GM12878 (cell line): Measurements from ENCODE around the gene ZNF124. TPM values are rescaled to one million over a fixed set of nuclear protein-coding genes. Genes with fewer than 3 reads are reported as not detected.

Experiments
- ATAC-seq: fragments of 200-7000 bp; cut with Tn5 transposase; 3 replicates; pipeline ENCODE4 v1.9.1; 2020; ENCODE audit warnings: mild to moderate bottlenecking, moderate library complexity
- BruUV-seq: library from RNA; stranded (reverse); fragments of 400-500 nt; replicated peaks from 2 replicates; lab custom pipeline; 2021; lab: Mats Ljungman, UMichigan
- CTCF ChIA-PET: fragments of 300-600 bp; sonication (Branson Sonifier 250); formaldehyde crosslinking; extraction: SDS; loops from one replicate; lab custom pipeline; 2021; ENCODE audit warnings: inconsistent platforms; lab: Yijun Ruan, JAX
- POLR2A ChIA-PET: fragments of 350-600 bp; formaldehyde crosslinking; extraction: SDS; loops from one replicate; lab custom pipeline; 2021; ENCODE audit warnings: inconsistent platforms; lab: Charles Lee
- RAD21 ChIA-PET: fragments of 300-600 bp; sonication (Branson Sonifier 250); formaldehyde crosslinking; loops from one replicate; lab custom pipeline; 2023; ENCODE audit warnings: antibody characterized with exemption; ENCODE audit not compliant: unreplicated experiment; lab: Charles Lee
- SMC1A ChIA-PET: fragments of 300-600 bp; sonication (Branson Sonifier 250); formaldehyde crosslinking; loops from one replicate; lab custom pipeline; 2023; ENCODE audit not compliant: unreplicated experiment, uncharacterized antibody; lab: Charles Lee
- DNase-seq: peaks from one replicate; pipeline ENCODE4 v3.0.0-alpha.2; 2011; ENCODE audit warnings: low read depth, low spot score
- FAIRE-seq: peaks from 3 replicates; lab custom pipeline; 2011; peaks lifted over from hg19 to GRCh38; lab: Jason Lieb, UNC
- H2AFZ ChIP-seq: 2 replicates; pipeline ENCODE4 v1.6.0; 2011; ENCODE audit warnings: low read depth, low read length, control low read depth; ENCODE audit not compliant: control insufficient read depth
- H3K27ac ChIP-seq: 2 replicates; pipeline ENCODE4 v1.5.1; 2011; ENCODE audit warnings: control low read depth; ENCODE audit not compliant: control insufficient read depth, insufficient read depth
- H3K27me3 ChIP-seq, 2 experiments: replicated peaks in 1 of 2; 2 replicates each; pipeline versions ENCODE4 v1.6.0 to v1.6.1; 2011; ENCODE audit warnings: low read length in 1 of 2; ENCODE audit not compliant: control insufficient read depth in 2 of 2, insufficient read depth in 2 of 2
- H3K36me3 ChIP-seq, 2 experiments: 2 replicates each; pipeline ENCODE4 v1.5.1; 2011; ENCODE audit warnings: low read length in 1 of 2; ENCODE audit not compliant: control insufficient read depth in 2 of 2, insufficient read depth in 2 of 2
- H3K4me1 ChIP-seq: 2 replicates; pipeline ENCODE4 v1.6.1; 2011; ENCODE audit warnings: mild to moderate bottlenecking, low read length, moderate library complexity, mixed read lengths; ENCODE audit not compliant: control insufficient read depth, insufficient read depth
- H3K4me2 ChIP-seq: 2 replicates; pipeline ENCODE4 v1.6.0; 2011; ENCODE audit warnings: control low read depth; ENCODE audit not compliant: control insufficient read depth, insufficient read depth
- H3K4me3 ChIP-seq: fragments of 200-600 bp; sonication (generic); 2 replicates; pipeline ENCODE4 v1.5.1; 2016
- H3K79me2 ChIP-seq: 2 replicates; pipeline ENCODE4 v1.6.0; 2011; ENCODE audit warnings: low read length; ENCODE audit not compliant: control insufficient read depth, insufficient read depth
- H3K9ac ChIP-seq: 2 replicates; pipeline ENCODE4 v1.8.0; 2011; ENCODE audit warnings: low read length, control low read depth, mixed read lengths; ENCODE audit not compliant: control insufficient read depth, insufficient read depth
- H3K9me3 ChIP-seq: replicated peaks from 3 replicates; pipeline ENCODE4 v1.5.1; 2011; ENCODE audit warnings: mild to moderate bottlenecking, low read length; ENCODE audit not compliant: control insufficient read depth, insufficient read depth
- H4K20me1 ChIP-seq: 2 replicates; pipeline ENCODE4 v1.6.0; 2011; ENCODE audit not compliant: control insufficient read depth, insufficient read depth
- CTCF ChIP-seq, 3 experiments: IDR thresholded peaks in 2 of 3; conservative IDR thresholded peaks in 1 of 3; 2 replicates each; pipeline ENCODE4 v1.5.1; 2011; ENCODE audit warnings: low read depth in 3 of 3, low read length in 3 of 3, mild to moderate bottlenecking in 3 of 3, control low read depth in 2 of 3, moderate library complexity in 2 of 3, inconsistent platforms in 1 of 3, mixed read lengths in 1 of 3; ENCODE audit not compliant: control insufficient read depth in 2 of 3, insufficient read depth in 1 of 3; ENCODE audit errors: extremely low read depth in 1 of 3
- E4F1 ChIP-seq: fragments of 450-650 bp; IDR thresholded peaks from 2 replicates; pipeline ENCODE4 v1.6.1; 2018; ENCODE audit warnings: borderline replicate concordance, mild to moderate bottlenecking; ENCODE audit not compliant: partially characterized antibody
- FOXM1 ChIP-seq: IDR thresholded peaks from 2 replicates; pipeline ENCODE4 v1.6.1; 2012; ENCODE audit warnings: low read depth, mild to moderate bottlenecking, inconsistent platforms, low read length, moderate library complexity
- IRF3 ChIP-seq: fragments of 450-650 bp; IDR thresholded peaks from 2 replicates; pipeline ENCODE4 v1.6.1; 2014; ENCODE audit warnings: mild to moderate bottlenecking
- MYC ChIP-seq: IDR thresholded peaks from 2 replicates; pipeline ENCODE4 v1.6.1; 2011; ENCODE audit warnings: mild to moderate bottlenecking, low read length, moderate library complexity, inconsistent platforms; ENCODE audit not compliant: insufficient read depth, insufficient replicate concordance, insufficient read length, severe bottlenecking
- PRDM15 ChIP-seq: fragments of 450-650 bp; formaldehyde crosslinking; IDR thresholded peaks from 2 replicates; pipeline ENCODE4 v1.4.0; 2020; ENCODE audit warnings: mild to moderate bottlenecking, moderate library complexity
- RAD21 ChIP-seq: IDR thresholded peaks from 2 replicates; pipeline ENCODE4 v1.6.1; 2011; ENCODE audit warnings: mild to moderate bottlenecking, low read depth, low read length, moderate library complexity; ENCODE audit not compliant: insufficient read depth
- TARDBP ChIP-seq: IDR thresholded peaks from 2 replicates; pipeline ENCODE4 v1.6.1; 2016; ENCODE audit warnings: borderline replicate concordance
- WGBS: methylation state at CpG from one replicate; pipeline ENCODE4 v1.1.6; 2016; ENCODE audit warnings: low lambda C conversion rate; ENCODE audit not compliant: insufficient replicate concordance, insufficient coverage; ENCODE audit errors: missing lambda C conversion rate; 5-methylcytosine and 5-hydroxymethylcytosine counted together
- in situ Hi-C: fragments of 300-500 bp; cut with MboI; formaldehyde crosslinking; loops from 9 replicates; pipeline ENCODE4 v1.14.3; 2018; ENCODE audit warnings: mixed read lengths
- intact Hi-C: fragments of 100-400 bp; cut with micrococcal nuclease; formaldehyde crosslinking; loops from one replicate; pipeline ENCODE4 v1.14.2; 2022; ENCODE audit not compliant: unreplicated experiment
- polyA plus RNA-seq, 11 experiments: library from polyadenylated mRNA; depleted of rRNA in 4 of 11; unstranded in 6 of 11; stranded (reverse) in 5 of 11; fragments of >200 nt; fragmentation: Nextera tagmentation in 4 of 11; fragmentation: Illumina TruSeq in 1 of 11; extraction: Ambion mirVana in 4 of 11; extraction: Trizol in 1 of 11; gene quantifications; 1 replicate in 1 of 11; 2 replicates in 10 of 11; pipeline versions ENCODE4 v1.2.1 to v1.2.3, GENCODE V29; 2011 to 2016; ENCODE audit warnings: inconsistent platforms in 2 of 11, missing spikeins in 2 of 11, low read depth in 1 of 11
- total RNA-seq, 4 experiments: library from RNA; depleted of rRNA in 3 of 4; stranded (reverse); fragments of >200 nt in 3 of 4; fragmentation: Illumina TruSeq in 1 of 4; extraction: Trizol in 1 of 4; gene quantifications; 2 replicates each; pipeline versions ENCODE4 v1.2.1 to v1.2.3, GENCODE V29; 2013 to 2021

The ZNF124 gene
- total and polyA plus RNA-seq, 10 of the 15 experiments (the other 5 are each of a cell fraction or from before 2014, with no cell fraction given), result 6.8 to 37.5 (median 12.5) TPM

GRCh38 chr1:247118946-247119446, 52.8 kb downstream of the ZNF124 start:
- Histone ChIP-seq H3K36me3 (no peaks in the 10 kb centered on the region), H2AFZ (no peak overlapping the region), H3K4me1 (no peaks in the 10 kb centered on the region), H3K4me2 (no peak overlapping the region), H3K79me2 (no peaks in the 10 kb centered on the region), H3K27ac (no peak overlapping the region), H3K9ac (no peak overlapping the region), H4K20me1 (no peaks in the 10 kb centered on the region), H3K27me3 (no peaks in the 10 kb centered on the region), H3K9me3 (no peaks in the 10 kb centered on the region; the same call in 2 of the 3 replicates), H3K4me3 (no peak overlapping the region)
- in situ Hi-C loops, result no loop called here
- SMC1A ChIA-PET, result no interaction called here
- POLR2A ChIA-PET, result no interaction called here
- ATAC-seq (peak; percentile 69), FAIRE-seq (no peak), DNase-seq (no peak)
- intact Hi-C loops, result no loop called here
- CTCF ChIA-PET, result interaction anchor here (0.5 kb wide), 1 partner anchor 59 kb away, joined by 3 read pairs; no protein-coding TSS in a partner anchor
- 61% methylated on average over 10 of the region's 11 CpGs for WGBS
- RAD21 ChIA-PET, result no interaction called here
- BruUV-seq, result no TSS peak
- TF ChIP-seq IRF3, result no peak
- TF ChIP-seq RAD21, result peak; percentile 31; the same call in 1 of the 2 replicates
- TF ChIP-seq FOXM1, result no peak
- TF ChIP-seq TARDBP, result no peak
- peak; percentile 13 to 32 (median 19); a peak in 4 of 6 replicates for TF ChIP-seq CTCF (IDR thresholded peaks at IDR 0.05 in 2 of 3, conservative IDR thresholded peaks at IDR 0.05 in 1 of 3; ENCODE audit: control insufficient read depth in 2 of 3, extremely low read depth in 1 of 3, insufficient read depth in 1 of 3, low read depth in 3 of 3, low read length in 3 of 3)
- no peak for TF ChIP-seq E4F1
- TF ChIP-seq PRDM15 (CRISPR knock-in tag), result no peak
- no peak for TF ChIP-seq MYC
